SU-DHL-6 (cell line): ENCODE results near the gene RBPMS2.
"Not testable (repeated sequence)": the region's sequence is repeated elsewhere in the genome, so short reads cannot be mapped to it uniquely, and the experiment has no call there.

Source experiments
- H2AFZ ChIP-seq: fragments of 200-600 bp; sonication (generic); 2 replicates; pipeline ENCODE4 v1.6.1; 2014; ENCODE audit warnings: low read depth, mild to moderate bottlenecking, moderate library complexity, mixed read lengths, antibody characterized with exemption, low read length; ENCODE audit not compliant: severe bottlenecking
- H3F3A ChIP-seq: fragments of 200-600 bp; shearing (Covaris generic); 2 replicates; pipeline ENCODE4 v1.6.0; 2016; ENCODE audit warnings: antibody characterized with exemption, mild to moderate bottlenecking; ENCODE audit not compliant: insufficient read depth
- H3K27ac ChIP-seq: fragments of 200-600 bp; sonication (generic); 2 replicates; pipeline ENCODE4 v1.5.1; 2016; ENCODE audit warnings: low read depth, mild to moderate bottlenecking, low read length, moderate library complexity, mixed read lengths
- H3K27me3 ChIP-seq: fragments of 200-600 bp; sonication (generic), shearing (Covaris generic); 2 replicates; pipeline ENCODE4 v1.6.0; 2014; ENCODE audit warnings: mild to moderate bottlenecking, low read length
- H3K36me3 ChIP-seq: fragments of 200-600 bp; sonication (generic); 2 replicates; pipeline ENCODE4 v1.6.1; 2014; ENCODE audit warnings: mild to moderate bottlenecking, low read length, mixed read lengths
- H3K4me2 ChIP-seq: fragments of 300-600, 200-600 bp; shearing (Covaris generic), sonication (generic); 2 replicates; pipeline ENCODE4 v1.6.0; 2014; ENCODE audit warnings: low read length, low read depth, mild to moderate bottlenecking; ENCODE audit not compliant: poor library complexity, severe bottlenecking
- H3K4me3 ChIP-seq: fragments of 200-600 bp; sonication (generic); 2 replicates; pipeline ENCODE4 v1.5.1; 2014; ENCODE audit warnings: antibody characterized with exemption, low read length, mild to moderate bottlenecking, mixed read lengths; ENCODE audit not compliant: insufficient read depth, poor library complexity, severe bottlenecking
- H3K79me2 ChIP-seq: fragments of 200-600 bp; sonication (generic); 2 replicates; pipeline ENCODE4 v1.6.1; 2014; ENCODE audit warnings: mild to moderate bottlenecking, low read length, moderate library complexity; ENCODE audit not compliant: insufficient read depth
- H3K9ac ChIP-seq: fragments of 200-600 bp; sonication (generic); 2 replicates; pipeline ENCODE4 v1.7.0; 2014; ENCODE audit warnings: mild to moderate bottlenecking, low read length
- H3K9me2 ChIP-seq: fragments of 200-600 bp; sonication (generic); replicated peaks from 2 replicates; pipeline ENCODE4 v1.6.1; 2014; ENCODE audit warnings: low read length; ENCODE audit not compliant: insufficient read depth
- H3K9me3 ChIP-seq: fragments of 200-600 bp; sonication (generic); 2 replicates; pipeline ENCODE4 v1.6.1; 2014; ENCODE audit warnings: low read length, mixed read lengths; ENCODE audit not compliant: insufficient read depth
- H4K20me1 ChIP-seq: fragments of 200-600 bp; sonication (generic); 2 replicates; pipeline ENCODE4 v1.6.1; 2014; ENCODE audit warnings: low read depth, mild to moderate bottlenecking, antibody characterized with exemption, low read length, moderate library complexity, mixed read lengths
- CTCF ChIP-seq: fragments of 200-600 bp; sonication (generic); IDR thresholded peaks from one replicate; pipeline ENCODE4 v1.5.1; 2017; ENCODE audit warnings: antibody characterized with exemption, mild to moderate bottlenecking, low read length, moderate library complexity; ENCODE audit not compliant: insufficient read depth, poor library complexity, severe bottlenecking
- EZH2phosphoT487 ChIP-seq: fragments of 200-600 bp; sonication (generic), shearing (Covaris generic); conservative IDR thresholded peaks from 2 replicates; pipeline ENCODE4 v1.6.1; 2018; ENCODE audit warnings: mild to moderate bottlenecking, antibody characterized with exemption, low read length, moderate library complexity, mixed read lengths

RBPMS2 gene

GRCh38 chr15:64800476-64800875, 25.1 kb upstream of the RBPMS2 start:
- H3K4me3 ChIP-seq = no peak overlapping the region
- no peaks in the 10 kb centered on the region for H3F3A ChIP-seq
- TF ChIP-seq EZH2phosphoT487 = no peak
- no peak for TF ChIP-seq CTCF
- no peaks in the 10 kb centered on the region for H3K9me2 ChIP-seq
- no peaks in the 10 kb centered on the region for H3K36me3 ChIP-seq
- no peaks in the 10 kb centered on the region for H4K20me1 ChIP-seq
- H3K4me2 ChIP-seq = no peak overlapping the region
- no peaks in the 10 kb centered on the region for H3K9me3 ChIP-seq
- H3K79me2 ChIP-seq = no peaks in the 10 kb centered on the region
- no peak overlapping the region for H2AFZ ChIP-seq
- H3K27ac ChIP-seq = no peak overlapping the region
- no peak overlapping the region for H3K9ac ChIP-seq
- no peaks in the 10 kb centered on the region for H3K27me3 ChIP-seq

GRCh38 chr15:64798905-64799304, 23.5 kb upstream of the RBPMS2 start:
- H2AFZ ChIP-seq, H3K9me2 ChIP-seq, H4K20me1 ChIP-seq, H3K36me3 ChIP-seq, H3K9me3 ChIP-seq, H3K79me2 ChIP-seq, H3K4me3 ChIP-seq, H3K27me3 ChIP-seq, H3K9ac ChIP-seq, H3K27ac ChIP-seq, H3K4me2 ChIP-seq, H3F3A ChIP-seq: not testable (repeated sequence)

- not testable (repeated sequence) for H3K4me3 ChIP-seq, H3K4me2 ChIP-seq, H2AFZ ChIP-seq, H3K9me2 ChIP-seq, H3K9ac ChIP-seq, H3K27ac ChIP-seq, H4K20me1 ChIP-seq, H3F3A ChIP-seq, H3K79me2 ChIP-seq, H3K9me3 ChIP-seq, H3K27me3 ChIP-seq, H3K36me3 ChIP-seq
Measured at GRCh38 chr15:64795921-64796320, 20.5 kb upstream of the RBPMS2 start.

- not testable (repeated sequence) for H3K4me3 ChIP-seq, H3K79me2 ChIP-seq, H3F3A ChIP-seq, H3K9me3 ChIP-seq, H4K20me1 ChIP-seq, H3K27me3 ChIP-seq, H3K27ac ChIP-seq, H2AFZ ChIP-seq, H3K9ac ChIP-seq, H3K36me3 ChIP-seq, H3K9me2 ChIP-seq, H3K4me2 ChIP-seq
Measured at GRCh38 chr15:64795299-64795698, 19.9 kb upstream of the RBPMS2 start.

GRCh38 chr15:64792282-64792681, 16.9 kb upstream of the RBPMS2 start:
- Histone ChIP-seq H3K36me3 (no peaks in the 10 kb centered on the region), H3K9me2 (no peaks in the 10 kb centered on the region), H3K4me3 (no peak overlapping the region), H3K4me2 (no peak overlapping the region), H3K27ac (no peak overlapping the region), H3F3A (no peaks in the 10 kb centered on the region), H3K9ac (no peak overlapping the region), H4K20me1 (no peaks in the 10 kb centered on the region), H3K79me2 (no peaks in the 10 kb centered on the region), H3K27me3 (no peaks in the 10 kb centered on the region), H3K9me3 (no peaks in the 10 kb centered on the region), H2AFZ (no peak overlapping the region)
- TF ChIP-seq EZH2phosphoT487 (no peak), CTCF (no peak)
